T-cell (primary cell): ENCODE measurements around the gene USH2A. TPM values are rescaled to one million over a fixed set of nuclear protein-coding genes. Genes with fewer than 3 reads are reported as not detected.

Source experiments
- ATAC-seq, 4 experiments: fragments of 200-7000 bp in 3 of 4; fragments of 150-1000 bp in 1 of 4; cut with Tn5 transposase; replicated peaks in 1 of 4; 1 replicate in 3 of 4; 2 replicates in 1 of 4; pipeline ENCODE4 v1.10.0; 2021; ENCODE audit warnings: moderate library complexity in 3 of 4, mild to moderate bottlenecking in 2 of 4, moderate number of reproducible peaks in 1 of 4
- CTCF ChIA-PET, 2 donors: fragments of 300-600 bp; sonication (Branson Sonifier 250); formaldehyde crosslinking; loops; one replicate each; lab custom pipeline; 2022; ENCODE audit warnings: antibody characterized with exemption in 2 of 2; lab: Charles Lee
- POLR2A ChIA-PET, 2 donors: fragments of 300-600 bp; sonication (Branson Sonifier 250); formaldehyde crosslinking; loops; one replicate each; lab custom pipeline; 2022; ENCODE audit warnings: antibody characterized with exemption in 2 of 2; lab: Charles Lee
- DNase-seq, 35 experiments: peaks; one replicate each; pipeline versions ENCODE4 v3.0.0 to v3.0.0-alpha.2; 2013 to 2023
- H3K27ac ChIP-seq: one replicate; pipeline ENCODE4 v1.5.1; 2013; ENCODE audit warnings: low read length
- H3K27me3 ChIP-seq, 2 experiments: replicated peaks in 1 of 2; 1 replicate in 1 of 2; 2 replicates in 1 of 2; pipeline versions ENCODE4 v1.6.1 to v1.7.0; 2013; ENCODE audit warnings: low read length in 1 of 2, mixed read lengths in 1 of 2; ENCODE audit not compliant: control insufficient read depth in 2 of 2, insufficient read depth in 2 of 2; ENCODE audit errors: extremely low read depth in 1 of 2
- H3K36me3 ChIP-seq, 2 donors: 1 replicate in 1 of 2; 2 replicates in 1 of 2; pipeline versions ENCODE4 v1.6.1 to v1.7.0; 2013; ENCODE audit warnings: low read length in 1 of 2; ENCODE audit not compliant: control insufficient read depth in 2 of 2, insufficient read depth in 1 of 2; ENCODE audit errors: extremely low read depth in 1 of 2
- H3K4me1 ChIP-seq, 2 experiments: 1 replicate in 1 of 2; 2 replicates in 1 of 2; pipeline versions ENCODE4 v1.6.1 to v1.7.0; 2013; ENCODE audit warnings: low read length in 2 of 2, mixed read lengths in 1 of 2; ENCODE audit not compliant: insufficient read depth in 2 of 2, control insufficient read depth in 1 of 2; ENCODE audit errors: extremely low read depth in 1 of 2
- H3K4me3 ChIP-seq, 2 donors: 1 replicate in 1 of 2; 2 replicates in 1 of 2; pipeline versions ENCODE4 v1.5.1 to v1.7.0; 2013; ENCODE audit warnings: mild to moderate bottlenecking in 2 of 2, low read length in 1 of 2, moderate library complexity in 1 of 2; ENCODE audit not compliant: control insufficient read depth in 1 of 2; ENCODE audit errors: extremely low read depth in 1 of 2
- H3K9me3 ChIP-seq: 2 replicates; pipeline ENCODE4 v1.7.0; 2013
- H3K27ac Mint-ChIP-seq, 2 donors: one replicate each; pipeline ENCODE4 v1.8.0; 2020 to 2021; ENCODE audit warnings: mild to moderate bottlenecking in 2 of 2, mixed read lengths in 2 of 2
- H3K27me3 Mint-ChIP-seq, 2 donors: one replicate each; pipeline ENCODE4 v1.8.0; 2021 to 2022; ENCODE audit warnings: mixed read lengths in 2 of 2
- H3K36me3 Mint-ChIP-seq: one replicate; pipeline ENCODE4 v1.8.0; 2021; ENCODE audit warnings: mixed read lengths
- H3K4me1 Mint-ChIP-seq, 3 donors: one replicate each; pipeline ENCODE4 v1.8.0; 2020 to 2022; ENCODE audit warnings: mixed read lengths in 3 of 3, mild to moderate bottlenecking in 1 of 3
- H3K4me3 Mint-ChIP-seq, 3 donors: one replicate each; pipeline ENCODE4 v1.8.0; 2020 to 2022; ENCODE audit warnings: mild to moderate bottlenecking in 3 of 3, mixed read lengths in 3 of 3, moderate library complexity in 3 of 3
- H3K9me3 Mint-ChIP-seq, 3 donors: one replicate each; pipeline ENCODE4 v1.8.0; 2020 to 2022; ENCODE audit warnings: mixed read lengths in 3 of 3
- WGBS: methylation state at CpG from one replicate; pipeline ENCODE4 v1.1.5; 2013; ENCODE audit warnings: missing lambda C conversion rate; ENCODE audit not compliant: insufficient coverage; 5-methylcytosine and 5-hydroxymethylcytosine counted together
- total RNA-seq, 35 experiments: library from RNA in 6 of 35; stranded (reverse) in 6 of 35; fragments of 120-200 nt in 1 of 35; gene quantifications; one replicate each; pipeline versions ENCODE4 v1.2.1 to v1.2.4 and lab custom pipeline; 2013 to 2026

The USH2A gene
- total RNA-seq, 5 donors from 2014 or later (not counting 1 experiment from before 2014, with no cell fraction given) = not detected

DNA sequence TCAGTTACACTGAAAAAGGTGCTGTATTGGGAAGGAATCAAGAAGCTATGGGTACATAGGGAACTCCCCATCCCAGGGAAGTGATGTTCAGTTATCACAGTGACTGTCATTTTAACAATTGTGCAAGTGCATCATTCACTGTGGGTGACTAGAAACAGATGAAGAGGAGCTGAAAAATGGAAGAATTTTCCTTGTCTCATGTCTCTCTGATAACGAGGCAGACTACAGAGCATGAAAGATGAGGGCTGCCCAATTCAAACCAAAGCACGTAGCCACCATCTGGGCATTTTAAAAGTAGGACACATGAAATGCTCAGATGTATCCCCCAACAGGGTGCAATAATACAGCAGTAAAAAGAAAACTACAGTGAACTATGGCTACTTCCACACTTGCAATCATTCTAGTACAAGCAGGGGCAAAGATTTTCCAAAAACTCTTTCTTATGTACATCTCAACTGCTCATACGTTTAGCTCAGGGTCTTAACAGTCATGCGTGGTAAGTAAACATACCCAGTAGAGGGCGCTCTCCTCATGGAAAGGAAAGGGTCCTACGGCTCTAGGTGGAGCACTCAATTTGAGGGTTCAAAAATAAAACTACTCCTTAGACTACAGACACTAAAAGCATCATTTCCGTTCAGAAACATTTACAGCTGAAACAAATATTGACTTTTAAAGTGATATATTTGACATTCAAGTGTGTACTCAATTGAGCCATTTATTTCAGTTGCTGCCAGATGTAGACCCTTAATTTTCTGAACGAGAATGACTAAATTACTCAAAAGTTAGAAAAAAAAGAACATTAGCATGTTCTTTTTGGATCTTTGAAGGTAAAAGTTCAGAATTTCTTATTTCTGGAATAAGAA, 713.0 kb downstream of the USH2A start:
- ATAC-seq = no peak
- Mint-ChIP-seq H3K4me3 (no peak overlapping the region), H3K27me3 (no peaks in the 10 kb centered on the region), H3K27ac (no peak overlapping the region), H3K36me3 (no peaks in the 10 kb centered on the region), H3K4me1 (no peaks in the 10 kb centered on the region), H3K9me3 (no peaks in the 10 kb centered on the region)
- H3K27me3 ChIP-seq = no peaks in the 10 kb centered on the region
- no peaks in the 10 kb centered on the region for H3K9me3 ChIP-seq
- 72% methylated on average over 2 of the region's 8 CpGs for WGBS
- H3K36me3 ChIP-seq = no peaks in the 10 kb centered on the region
- no peak overlapping the region for H3K27ac ChIP-seq
- POLR2A ChIA-PET = no interaction called here
- CTCF ChIA-PET = interaction anchor here (0.5 to 0.6 kb wide), 2 partner anchors 99 to 1378 kb away, joined by 3 read pairs; no protein-coding TSS in a partner anchor
- no peaks in the 10 kb centered on the region for H3K4me1 ChIP-seq
- no peak overlapping the region for H3K4me3 ChIP-seq
- no peak for DNase-seq

DNA sequence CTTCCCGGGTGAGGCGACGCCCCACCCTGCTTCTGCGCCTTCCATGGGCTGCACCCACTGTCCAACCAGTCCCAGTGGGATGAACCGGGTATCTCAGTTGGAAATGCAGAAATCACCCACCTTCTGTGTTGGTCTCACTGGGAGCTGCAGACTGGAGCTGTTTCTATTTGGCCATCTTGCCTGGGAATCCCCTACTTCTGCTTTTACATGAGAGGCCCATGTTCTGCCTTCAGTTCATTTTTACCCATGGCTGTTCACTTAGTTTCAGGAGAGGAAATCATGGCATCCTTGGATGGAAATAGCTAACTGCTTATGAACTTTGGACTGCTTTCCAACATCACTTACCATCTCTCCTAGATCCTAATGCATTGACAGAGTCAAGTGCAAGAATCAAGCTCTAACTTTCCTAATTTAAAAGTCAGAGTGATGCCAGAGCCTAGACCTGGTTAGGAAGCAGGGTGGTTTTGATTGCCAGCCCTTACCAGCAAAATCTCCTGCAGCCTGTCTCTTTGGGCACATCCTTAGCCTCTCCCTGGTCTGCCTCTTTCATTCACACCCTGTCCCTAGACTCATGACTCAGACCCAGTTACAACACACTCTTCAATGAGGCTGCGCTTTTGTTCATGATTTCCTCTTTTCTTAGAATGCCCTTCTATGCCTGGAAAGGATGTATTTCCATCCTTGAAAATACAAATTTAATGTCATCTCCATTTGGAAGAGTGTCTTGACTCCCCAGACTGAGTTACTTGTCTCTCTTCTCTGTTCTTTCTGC, 719.0 kb downstream of the USH2A start:
- peaks cover 6 to 17% (median 7%) of the 10 kb centered on the region in 3 donors for H3K9me3 Mint-ChIP-seq
- CTCF ChIA-PET = no interaction called here
- WGBS = 78% methylated on average over 6 of the region's 6 CpGs

DNA sequence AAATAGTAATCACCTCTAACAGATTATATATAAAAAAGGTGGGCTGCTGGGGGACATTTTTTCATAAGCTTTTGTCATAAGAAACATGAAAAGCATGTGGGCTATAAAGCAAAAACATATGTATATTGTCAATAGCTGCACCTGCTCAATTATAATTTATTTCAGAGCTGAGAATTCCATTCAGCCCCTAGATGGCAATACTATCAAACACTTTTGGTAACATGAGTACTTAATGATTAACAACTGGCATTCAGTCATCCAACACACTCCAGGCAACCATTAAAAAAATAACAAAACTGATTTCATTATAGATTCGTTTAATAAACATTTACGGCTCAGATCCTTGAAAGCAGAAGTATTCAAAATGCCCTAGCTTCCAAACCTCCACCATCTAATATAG, 741.0 kb downstream of the USH2A start:
- Histone ChIP-seq H3K36me3 (no peaks in the 10 kb centered on the region), H3K9me3 (no peaks in the 10 kb centered on the region), H3K4me3 (no peak overlapping the region), H3K27me3 (no peaks in the 10 kb centered on the region), H3K4me1 (no peaks in the 10 kb centered on the region), H3K27ac (no peak overlapping the region)
- no peak overlapping the region for H3K27ac Mint-ChIP-seq
- H3K4me3 Mint-ChIP-seq = no peak overlapping the region
- ATAC-seq = no peak
- H3K9me3 Mint-ChIP-seq = no peaks in the 10 kb centered on the region
- H3K36me3 Mint-ChIP-seq = no peaks in the 10 kb centered on the region
- H3K27me3 Mint-ChIP-seq = no peaks in the 10 kb centered on the region
- no CpG with 5 or more reads among the region's 2 CpGs for WGBS
- ChIA-PET POLR2A (no interaction called here), CTCF (no interaction called here)
- no peak for DNase-seq
- no peaks in the 10 kb centered on the region for H3K4me1 Mint-ChIP-seq

More for the DNA sequence above, 719.0 kb downstream of the USH2A start:
- Mint-ChIP-seq H3K27ac (no peak overlapping the region), H3K4me3 (no peak overlapping the region), H3K27me3 (no peaks in the 10 kb centered on the region), H3K4me1 (no peaks in the 10 kb centered on the region), H3K36me3 (no peaks in the 10 kb centered on the region)
- POLR2A ChIA-PET = no interaction called here
- no peaks in the 10 kb centered on the region for H3K4me1 ChIP-seq
- no peaks in the 10 kb centered on the region for H3K27me3 ChIP-seq
- ATAC-seq (no peak), DNase-seq (no peak)
- H3K27ac ChIP-seq = no peak overlapping the region
- no peaks in the 10 kb centered on the region for H3K36me3 ChIP-seq
- no peak overlapping the region for H3K4me3 ChIP-seq
- no peaks in the 10 kb centered on the region for H3K9me3 ChIP-seq

DNA sequence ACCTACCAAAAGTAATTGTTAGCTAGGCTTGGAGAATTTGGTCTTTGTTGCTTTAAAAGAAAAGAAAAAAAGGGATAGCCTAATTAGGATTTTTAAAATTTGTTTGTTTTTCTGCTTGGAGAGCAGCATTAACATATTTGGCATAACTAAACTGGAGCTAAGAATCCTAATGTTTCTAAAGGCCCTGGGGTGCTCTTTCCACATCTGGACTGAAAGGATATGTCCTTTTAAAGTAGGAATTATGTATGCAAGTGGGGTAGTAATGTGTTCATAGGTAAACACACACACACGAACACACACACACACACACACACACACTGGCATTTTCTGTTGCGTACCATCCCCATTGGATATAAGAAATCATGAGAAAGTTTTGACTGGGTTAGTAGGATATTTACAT, 742.2 kb downstream of the USH2A start:
- ATAC-seq = no peak
- no peaks in the 10 kb centered on the region for H3K36me3 ChIP-seq
- Mint-ChIP-seq H3K4me1 (no peaks in the 10 kb centered on the region), H3K4me3 (no peak overlapping the region), H3K36me3 (no peaks in the 10 kb centered on the region), H3K9me3 (no peaks in the 10 kb centered on the region), H3K27me3 (no peaks in the 10 kb centered on the region), H3K27ac (no peak overlapping the region)
- ChIA-PET POLR2A (no interaction called here), CTCF (no interaction called here)
- no CpG with 5 or more reads among the region's 2 CpGs for WGBS
- DNase-seq = no peak
- no peaks in the 10 kb centered on the region for H3K4me1 ChIP-seq
- no peak overlapping the region for H3K27ac ChIP-seq
- no peak overlapping the region for H3K4me3 ChIP-seq
- H3K9me3 ChIP-seq = no peaks in the 10 kb centered on the region
- H3K27me3 ChIP-seq = no peaks in the 10 kb centered on the region

- H3K27me3 Mint-ChIP-seq = no peaks in the 10 kb centered on the region
- POLR2A ChIA-PET = no interaction called here
- CTCF ChIA-PET = no interaction called here
These were observed 744.0 kb downstream of the USH2A start for GRCh38 chr1:215679231-215679630.

GRCh38 chr1:215677112-215677511, 746.1 kb downstream of the USH2A start:
- H3K27me3 ChIP-seq = no peaks in the 10 kb centered on the region
- no peaks in the 10 kb centered on the region for H3K36me3 Mint-ChIP-seq
- no peak for ATAC-seq
- no peak overlapping the region for H3K4me3 Mint-ChIP-seq
- H3K4me3 ChIP-seq = no peak overlapping the region
- H3K27ac ChIP-seq = no peak overlapping the region
- no peak overlapping the region for H3K27ac Mint-ChIP-seq
- no peaks in the 10 kb centered on the region for H3K9me3 Mint-ChIP-seq
- H3K36me3 ChIP-seq = no peaks in the 10 kb centered on the region
- CTCF ChIA-PET = no interaction called here
- no peaks in the 10 kb centered on the region for H3K4me1 ChIP-seq
- H3K9me3 ChIP-seq = no peaks in the 10 kb centered on the region
- POLR2A ChIA-PET = no interaction called here
- no CpG with 5 or more reads among the region's 4 CpGs for WGBS
- H3K27me3 Mint-ChIP-seq = no peaks in the 10 kb centered on the region
- no peak for DNase-seq
- H3K4me1 Mint-ChIP-seq = no peaks in the 10 kb centered on the region

More at GRCh38 chr1:215679231-215679630, 744.0 kb downstream of the USH2A start:
- Histone ChIP-seq H3K27ac (no peak overlapping the region), H3K36me3 (no peaks in the 10 kb centered on the region), H3K27me3 (no peaks in the 10 kb centered on the region), H3K4me1 (no peaks in the 10 kb centered on the region), H3K4me3 (no peak overlapping the region), H3K9me3 (no peaks in the 10 kb centered on the region)
- no peaks in the 10 kb centered on the region for H3K9me3 Mint-ChIP-seq
- no peaks in the 10 kb centered on the region for H3K36me3 Mint-ChIP-seq
- H3K27ac Mint-ChIP-seq = no peak overlapping the region
- no peaks in the 10 kb centered on the region for H3K4me1 Mint-ChIP-seq
- ATAC-seq = no peak
- H3K4me3 Mint-ChIP-seq = no peak overlapping the region
- no peak for DNase-seq
- WGBS = 49% methylated on average over 2 of the region's 3 CpGs
